Esophagus squamous epithelium (tissue), 4 donors: ENCODE data around the gene RPL7A.

Experiments used
- CTCF ChIP-seq, 6 experiments: fragments of 450-650 bp in 4 of 6; fragments of 200-600 bp in 2 of 6; sonication (generic) in 2 of 6; IDR thresholded peaks; one replicate each; pipeline ENCODE4 v1.5.1; 2016 to 2019; ENCODE audit warnings: antibody characterized with exemption in 6 of 6, mild to moderate bottlenecking in 4 of 6, moderate library complexity in 4 of 6
- POLR2A ChIP-seq, 4 donors: fragments of 450-650 bp; IDR thresholded peaks; one replicate each; pipeline ENCODE4 v1.6.1; 2017; ENCODE audit warnings: antibody characterized with exemption in 4 of 4, mild to moderate bottlenecking in 4 of 4, moderate library complexity in 3 of 4

GRCh38 chr9:133400292-133400691 is 52.3 kb downstream of the RPL7A start:
- TF ChIP-seq CTCF (IDR thresholded peaks at IDR 0.05) = no peak
- TF ChIP-seq POLR2A (IDR thresholded peaks at IDR 0.05) = no peak
